Fibroblast of the aortic adventitia (primary cell): ENCODE measurements around the gene ENO1. TPM values are rescaled to one million over a fixed set of nuclear protein-coding genes. Genes with fewer than 3 reads are reported as not detected.
A peak's percentile ranks its signal among the peaks of the same experiment; 100 is the strongest.

Experiments used
- DNase-seq: peaks from one replicate; pipeline ENCODE4 v3.0.0-alpha.2; 2010; ENCODE audit warnings: low read depth
- H3K4me3 ChIP-seq: 2 replicates; pipeline ENCODE4 v1.5.1; 2011; ENCODE audit warnings: low read depth, mild to moderate bottlenecking, control low read depth, low read length, moderate library complexity
- total RNA-seq: library from RNA; depleted of rRNA; stranded (reverse); fragments of >200 nt; gene quantifications from 2 replicates; pipeline ENCODE4 v1.2.3, GENCODE V29; 2012; ENCODE audit warnings: low replicate concordance
- TF ChIP-seq, protein P1 (sequence below): IDR thresholded peaks from 2 replicates; pipeline ENCODE4 v1.5.1; 2011; ENCODE audit warnings: mild to moderate bottlenecking, low read length, control low read depth, inconsistent platforms; ENCODE audit not compliant: insufficient read depth

ENO1 gene
- total RNA-seq, 1 donor: 1,443 TPM

DNA sequence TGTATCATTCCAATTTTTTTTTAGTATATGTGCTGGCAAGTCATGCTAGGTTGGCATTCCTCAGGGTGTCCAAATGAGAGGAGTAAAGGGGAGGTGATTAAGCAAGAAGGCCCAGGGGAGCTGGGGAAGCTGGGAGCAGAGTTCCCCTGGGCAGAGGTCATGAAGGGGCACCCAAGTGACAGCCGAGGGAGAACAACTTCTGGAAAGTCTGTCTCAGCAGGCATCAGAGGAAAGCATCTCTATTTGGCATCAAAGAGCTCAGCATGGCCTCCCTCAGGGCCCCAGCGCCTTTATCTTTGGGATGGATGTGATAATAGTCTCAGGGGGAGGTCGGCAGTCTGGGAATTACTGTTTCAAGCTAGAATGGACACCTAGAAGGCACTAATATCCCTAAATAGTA is 5.0 kb upstream of the ENO1 start:
- no peak overlapping the region for H3K4me3 ChIP-seq
- DNase-seq: no peak
- TF ChIP-seq, protein P1, sequence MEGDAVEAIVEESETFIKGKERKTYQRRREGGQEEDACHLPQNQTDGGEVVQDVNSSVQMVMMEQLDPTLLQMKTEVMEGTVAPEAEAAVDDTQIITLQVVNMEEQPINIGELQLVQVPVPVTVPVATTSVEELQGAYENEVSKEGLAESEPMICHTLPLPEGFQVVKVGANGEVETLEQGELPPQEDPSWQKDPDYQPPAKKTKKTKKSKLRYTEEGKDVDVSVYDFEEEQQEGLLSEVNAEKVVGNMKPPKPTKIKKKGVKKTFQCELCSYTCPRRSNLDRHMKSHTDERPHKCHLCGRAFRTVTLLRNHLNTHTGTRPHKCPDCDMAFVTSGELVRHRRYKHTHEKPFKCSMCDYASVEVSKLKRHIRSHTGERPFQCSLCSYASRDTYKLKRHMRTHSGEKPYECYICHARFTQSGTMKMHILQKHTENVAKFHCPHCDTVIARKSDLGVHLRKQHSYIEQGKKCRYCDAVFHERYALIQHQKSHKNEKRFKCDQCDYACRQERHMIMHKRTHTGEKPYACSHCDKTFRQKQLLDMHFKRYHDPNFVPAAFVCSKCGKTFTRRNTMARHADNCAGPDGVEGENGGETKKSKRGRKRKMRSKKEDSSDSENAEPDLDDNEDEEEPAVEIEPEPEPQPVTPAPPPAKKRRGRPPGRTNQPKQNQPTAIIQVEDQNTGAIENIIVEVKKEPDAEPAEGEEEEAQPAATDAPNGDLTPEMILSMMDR: no peak

DNA sequence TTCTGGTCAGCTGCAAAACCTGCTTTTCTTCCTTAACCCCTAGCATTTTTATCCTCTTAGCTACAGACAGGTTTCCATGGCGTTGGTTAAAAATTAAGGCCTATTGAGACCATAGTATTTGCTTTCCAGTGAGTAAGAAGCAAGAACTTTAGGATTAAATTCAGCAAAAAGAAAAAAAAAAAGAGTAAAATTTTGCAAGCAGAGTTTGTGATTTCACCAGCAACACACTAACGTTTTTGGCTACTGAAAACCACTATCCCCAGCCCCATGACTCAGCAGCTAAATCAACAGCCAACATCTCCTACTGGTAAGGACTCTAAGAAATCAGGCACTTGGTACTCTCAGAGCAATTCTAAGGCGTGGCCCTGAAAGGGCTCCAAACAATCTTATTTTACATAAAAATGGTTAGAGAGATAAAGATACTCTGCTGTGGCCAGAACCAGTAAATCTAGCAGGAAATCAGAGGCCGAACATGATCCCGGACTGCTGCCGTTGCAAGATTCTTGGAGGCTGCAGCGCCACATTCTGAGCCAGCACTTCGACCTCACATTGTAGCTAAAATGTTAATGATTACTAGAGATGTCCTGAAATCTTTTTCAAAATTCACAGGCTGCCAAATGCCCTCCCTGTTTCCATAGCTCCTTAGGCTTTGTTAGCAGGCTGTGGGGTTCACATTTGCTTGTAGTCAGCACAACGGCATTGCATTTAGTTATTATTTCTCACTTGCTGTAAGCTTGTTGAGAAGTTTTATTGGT is 1.6 kb upstream of the ENO1 start:
- peak; percentile 100 for DNase-seq
- TF ChIP-seq, protein P1: no peak
- peak overlapping the region; percentile 96 for H3K4me3 ChIP-seq

DNA sequence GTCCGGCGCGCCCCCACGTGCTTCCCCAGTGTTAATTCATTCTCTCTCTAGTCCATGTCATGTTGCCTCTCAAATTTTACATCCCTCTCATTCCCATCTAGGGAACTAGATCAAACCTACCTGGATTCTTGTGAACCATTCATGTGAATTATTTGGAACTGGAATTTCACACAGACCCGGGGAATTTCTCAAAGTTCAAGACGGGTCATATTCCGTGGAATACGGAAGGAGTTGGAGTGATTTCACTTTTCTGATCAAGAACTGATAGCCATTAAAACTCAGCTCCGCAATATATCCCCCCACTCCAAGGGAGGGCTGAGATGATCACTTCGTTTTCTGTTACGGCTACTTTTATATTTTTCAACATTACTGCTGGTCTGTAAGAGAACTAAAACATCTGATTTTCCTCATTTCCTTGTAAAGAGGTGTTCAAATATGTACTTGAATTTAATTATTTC is 1.0 kb upstream of the ENO1 start:
- H3K4me3 ChIP-seq: peak overlapping the region; percentile 96
- no peak for DNase-seq
- TF ChIP-seq, protein P1: no peak

DNA sequence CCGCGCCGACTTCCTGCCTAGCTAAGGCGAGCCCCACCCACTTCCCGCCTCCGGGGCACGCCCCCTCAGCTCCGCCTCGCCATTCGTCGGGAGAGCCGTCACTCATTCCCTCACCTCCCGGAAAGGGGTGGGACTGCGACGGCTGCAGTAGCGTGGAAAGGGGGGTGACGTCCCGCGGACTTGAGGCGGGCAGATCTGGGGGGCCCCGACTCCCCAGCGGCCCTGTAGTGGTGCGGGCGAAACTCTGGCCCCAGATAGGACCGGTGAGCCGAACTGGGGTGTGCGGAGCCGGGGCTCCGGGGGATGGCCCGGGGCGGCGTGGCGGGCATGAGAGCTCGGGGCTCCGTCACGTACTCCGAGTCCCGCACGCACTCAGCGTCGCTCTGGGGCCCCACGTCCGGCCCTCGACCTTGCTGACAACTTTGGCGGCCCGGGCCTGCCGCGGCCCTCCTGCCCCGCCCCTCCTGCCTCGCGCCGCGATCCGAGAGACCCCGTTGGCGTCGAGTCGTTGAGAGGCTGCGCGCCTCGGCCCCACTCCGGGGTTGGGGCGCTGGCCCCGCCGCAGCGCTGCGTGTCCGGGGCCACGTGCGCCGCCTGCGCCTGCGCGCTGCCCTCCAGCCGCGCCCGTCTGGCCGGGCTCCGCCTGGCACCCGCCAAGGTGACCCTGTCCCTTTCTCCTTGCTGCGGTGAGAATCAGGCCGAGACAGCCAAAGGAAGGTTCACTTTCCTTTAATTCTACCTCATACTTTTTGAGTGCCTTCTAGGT is 395 bp upstream of the ENO1 start:
- TF ChIP-seq, protein P1: no peak
- DNase-seq: peak; percentile 98
- peak overlapping the region; percentile 96 for H3K4me3 ChIP-seq

DNA sequence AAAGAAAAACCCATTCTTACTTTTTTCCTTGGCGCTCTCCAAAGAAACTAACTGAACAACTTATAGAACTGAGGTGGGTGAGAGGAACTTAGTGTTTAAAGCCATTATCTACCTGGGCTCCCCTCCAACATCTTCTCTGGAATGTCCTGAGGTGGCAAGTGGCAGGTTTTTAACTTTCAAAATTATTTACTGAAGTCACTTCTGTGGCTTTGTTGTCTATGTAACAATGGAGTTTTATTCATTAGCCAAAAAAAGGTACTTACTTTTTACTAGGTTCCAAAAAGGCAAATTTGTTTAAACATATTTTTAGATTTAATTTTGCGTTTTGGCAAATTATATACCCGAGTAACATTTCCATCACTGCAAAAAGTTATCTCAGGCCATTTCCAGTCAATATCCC is 2.4 kb downstream of the ENO1 start:
- TF ChIP-seq, protein P1: no peak

DNA sequence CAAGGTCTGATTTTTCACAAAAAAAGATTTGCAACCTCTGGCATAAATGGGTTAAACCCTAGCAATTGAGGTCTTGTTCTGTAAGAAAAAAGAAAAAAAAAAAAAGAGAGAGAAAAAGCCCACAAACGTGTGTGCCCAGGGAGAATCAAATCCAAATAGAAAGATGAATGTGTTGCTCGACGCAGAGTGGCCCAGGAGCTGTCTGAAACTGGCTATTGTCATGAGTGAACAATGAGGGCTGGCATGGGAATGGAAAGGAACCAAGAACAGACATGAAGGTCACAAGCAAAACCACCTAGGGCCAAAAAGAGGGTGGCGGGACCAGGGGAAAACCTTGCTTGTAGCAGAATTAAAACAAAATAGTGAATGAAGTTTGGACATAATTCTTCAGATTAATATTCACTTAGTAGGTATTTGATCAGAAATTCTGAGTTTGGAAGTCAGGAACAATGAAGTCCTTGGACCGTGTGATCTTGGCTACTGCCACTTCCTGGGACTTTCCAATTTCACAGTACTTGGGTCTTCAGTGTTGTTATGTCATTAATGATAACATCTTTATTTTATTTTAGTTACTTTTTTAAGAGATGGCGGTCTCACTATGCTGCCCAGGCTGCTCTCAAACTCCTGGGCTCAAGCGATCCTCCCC is 3.1 kb downstream of the ENO1 start:
- TF ChIP-seq, protein P1: no peak
- peak overlapping the region; percentile 96 for H3K4me3 ChIP-seq

More for the DNA sequence above, 2.4 kb downstream of the ENO1 start:
- H3K4me3 ChIP-seq: peak overlapping the region; percentile 96
- no peak for DNase-seq

More for the DNA sequence above, 3.1 kb downstream of the ENO1 start:
- no peak for DNase-seq
